Measurements from ENCODE around the gene RPAP3. TPM values are rescaled to one million over a fixed set of nuclear protein-coding genes. Genes with fewer than 3 reads are reported as not detected.
A peak's percentile ranks its signal among the peaks of the same experiment; 100 is the strongest.

The RPAP3 gene
- total and polyA plus RNA-seq, 9 of the 15 experiments (the other 6 are each of a cell fraction or from before 2014, with no cell fraction given): 40.0 to 92.1 (median 54.1) TPM

GRCh38 chr12:47614521-47614920, 91.3 kb downstream of the RPAP3 start:
- DNase-seq (ENCODE audit: extremely low read depth in 1 of 4, low spot score in 3 of 4): no peak
- no peak for ATAC-seq
- H4K20me1 ChIP-seq (replicated peaks; ENCODE audit: control insufficient read depth, insufficient read depth, low read length): no peaks in the 10 kb centered on the region
- peaks cover 3% of the 10 kb centered on the region for H3K9me3 ChIP-seq (replicated peaks; ENCODE audit: control insufficient read depth, insufficient read depth, low read depth, low read length)
- no TSS peak for BruUV-seq (replicated peaks)
- H3K9ac ChIP-seq (ENCODE audit: insufficient read depth in 1 of 2, low read depth in 2 of 2, low read length in 2 of 2): no peak overlapping the region
- no peak overlapping the region for H3K27ac ChIP-seq (ENCODE audit: extremely low read depth, low read depth, low read length)
- H3K4me2 ChIP-seq (ENCODE audit: insufficient read depth, low read length): no peak overlapping the region
- 36% methylated on average over 2 of the region's 2 CpGs for WGBS (ENCODE audit: insufficient coverage, low coverage, missing lambda C conversion rate)
- TF ChIP-seq, protein P1, sequence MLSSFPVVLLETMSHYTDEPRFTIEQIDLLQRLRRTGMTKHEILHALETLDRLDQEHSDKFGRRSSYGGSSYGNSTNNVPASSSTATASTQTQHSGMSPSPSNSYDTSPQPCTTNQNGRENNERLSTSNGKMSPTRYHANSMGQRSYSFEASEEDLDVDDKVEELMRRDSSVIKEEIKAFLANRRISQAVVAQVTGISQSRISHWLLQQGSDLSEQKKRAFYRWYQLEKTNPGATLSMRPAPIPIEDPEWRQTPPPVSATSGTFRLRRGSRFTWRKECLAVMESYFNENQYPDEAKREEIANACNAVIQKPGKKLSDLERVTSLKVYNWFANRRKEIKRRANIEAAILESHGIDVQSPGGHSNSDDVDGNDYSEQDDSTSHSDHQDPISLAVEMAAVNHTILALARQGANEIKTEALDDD (IDR thresholded peaks at IDR 0.05): no peak
- no peak for TF ChIP-seq U2AF1 (optimal IDR thresholded peaks at IDR 0.05; ENCODE audit: low read depth, low read length)
- ChIA-PET CTCF (ENCODE audit: low intra/inter-chr PET ratio) (no interaction called here), POLR2A (no interaction called here)
- FAIRE-seq: no peak
- no peaks in the 10 kb centered on the region for H3K27me3 ChIP-seq (ENCODE audit: control insufficient read depth in 2 of 2, insufficient read depth in 2 of 2, low read length in 2 of 2)
- in situ Hi-C loops (cut with MboI): no loop called here
- no peaks in the 10 kb centered on the region for H3K9me1 ChIP-seq (ENCODE audit: control insufficient read depth, insufficient read depth, low read length)
- H3K36me3 ChIP-seq (ENCODE audit: control insufficient read depth, insufficient read depth, low read length): no peaks in the 10 kb centered on the region; the same call in 1 of the 3 replicates
- intact Hi-C loops (cut with micrococcal nuclease): no loop called here
- H2AFZ ChIP-seq (ENCODE audit: low read depth, low read length): no peak overlapping the region
- H3K4me1 ChIP-seq (replicated peaks in 1 of 2; ENCODE audit: control insufficient read depth in 2 of 2, insufficient read depth in 2 of 2, low read length in 2 of 2): peaks cover 0 to 9% of the 10 kb centered on the region in 2 experiments; a peak in 2 of 5 replicates
- no peak overlapping the region for H3K4me3 ChIP-seq
- no peaks in the 10 kb centered on the region for H3K79me2 ChIP-seq (ENCODE audit: control insufficient read depth, insufficient read depth, low read length)

DNA sequence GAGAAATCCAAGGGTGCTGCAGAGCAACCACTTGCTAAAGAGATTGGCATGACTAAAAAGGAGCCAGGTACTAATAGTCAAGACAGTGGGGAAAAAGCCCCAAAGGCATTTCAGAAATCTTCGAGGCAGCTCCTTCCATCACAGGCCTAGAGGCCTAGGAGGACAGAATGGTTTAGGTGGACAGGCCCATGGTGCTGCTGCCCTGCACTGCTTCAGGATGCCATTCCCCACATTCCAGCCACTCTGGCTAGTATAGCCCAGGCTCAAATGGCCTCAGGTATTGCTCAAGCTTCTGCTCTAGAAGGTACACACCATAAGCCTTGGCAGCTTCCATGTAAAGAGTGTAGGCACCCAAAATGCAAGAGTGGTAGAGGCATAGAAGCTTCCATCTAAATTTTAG, 92.9 kb downstream of the RPAP3 start:
- CTCF ChIA-PET (ENCODE audit: low intra/inter-chr PET ratio): no interaction called here
- no peaks in the 10 kb centered on the region for H3K9me1 ChIP-seq (ENCODE audit: control insufficient read depth, insufficient read depth, low read length)
- no peak overlapping the region for H3K27ac ChIP-seq (ENCODE audit: extremely low read depth, low read depth, low read length)
- H4K20me1 ChIP-seq (replicated peaks; ENCODE audit: control insufficient read depth, insufficient read depth, low read length): no peaks in the 10 kb centered on the region
- H2AFZ ChIP-seq (ENCODE audit: low read depth, low read length): no peak overlapping the region
- H3K79me2 ChIP-seq (ENCODE audit: control insufficient read depth, insufficient read depth, low read length): no peaks in the 10 kb centered on the region
- H3K4me3 ChIP-seq: no peak overlapping the region
- no peak overlapping the region for H3K4me2 ChIP-seq (ENCODE audit: insufficient read depth, low read length)
- DNase-seq (ENCODE audit: extremely low read depth in 1 of 4, low spot score in 3 of 4): peak in 1 of 4 experiments; percentile 14
- H3K4me1 ChIP-seq (replicated peaks in 1 of 2; ENCODE audit: control insufficient read depth in 2 of 2, insufficient read depth in 2 of 2, low read length in 2 of 2): peaks cover 0 to 9% of the 10 kb centered on the region in 2 experiments; a peak in 2 of 5 replicates
- intact Hi-C loops (cut with micrococcal nuclease): no loop called here
- no TSS peak for BruUV-seq (replicated peaks)
- no peak for ATAC-seq
- FAIRE-seq: no peak
- H3K9me3 ChIP-seq (replicated peaks; ENCODE audit: control insufficient read depth, insufficient read depth, low read depth, low read length): peaks cover 3% of the 10 kb centered on the region
- POLR2A ChIA-PET: interaction anchor here (1.4 kb wide), 1 partner anchor 9 kb away, joined by 4 read pairs; no protein-coding TSS in a partner anchor
- WGBS (ENCODE audit: insufficient coverage, low coverage, missing lambda C conversion rate): 18% methylated on average over 1 of the region's 1 CpG
- H3K36me3 ChIP-seq (ENCODE audit: control insufficient read depth, insufficient read depth, low read length): no peaks in the 10 kb centered on the region
- no peak overlapping the region for H3K9ac ChIP-seq (ENCODE audit: insufficient read depth in 1 of 2, low read depth in 2 of 2, low read length in 2 of 2)
- in situ Hi-C loops (cut with MboI): no loop called here
- H3K27me3 ChIP-seq (ENCODE audit: control insufficient read depth in 2 of 2, insufficient read depth in 2 of 2, low read length in 2 of 2): no peaks in the 10 kb centered on the region
- no peak for TF ChIP-seq IFI16 (CRISPR knock-in tag; IDR thresholded peaks at IDR 0.05)
- no peak for TF ChIP-seq PRPF4 (IDR thresholded peaks at IDR 0.05; ENCODE audit: insufficient read depth, low read depth, low read length, poor library complexity, severe bottlenecking)
- TF ChIP-seq ELF4 (CRISPR knock-in tag; IDR thresholded peaks at IDR 0.05): no peak
- no peak for TF ChIP-seq TRIM24 (IDR thresholded peaks at IDR 0.05)
- TF ChIP-seq HIVEP1 (CRISPR knock-in tag; IDR thresholded peaks at IDR 0.05): no peak
- TF ChIP-seq MXI1 (IDR thresholded peaks at IDR 0.05; ENCODE audit: low read depth, low read length): no peak
- TF ChIP-seq CBX3 (IDR thresholded peaks at IDR 0.05; ENCODE audit: borderline replicate concordance in 1 of 2, low read length in 2 of 2): peak in 1 of 2 experiments; percentile 79; a peak in 2 of 3 replicates
- peak; percentile 95 for TF ChIP-seq ZFP36 (IDR thresholded peaks at IDR 0.05; ENCODE audit: low read depth, low read length, partially characterized antibody)
- no peak for TF ChIP-seq MCM3 (IDR thresholded peaks at IDR 0.05)
- no peak for TF ChIP-seq ZNF140 (CRISPR knock-in tag; IDR thresholded peaks at IDR 0.05)
- TF ChIP-seq HDAC6 (IDR thresholded peaks at IDR 0.05; ENCODE audit: low read depth, low read length): no peak
- TF ChIP-seq, protein P2, sequence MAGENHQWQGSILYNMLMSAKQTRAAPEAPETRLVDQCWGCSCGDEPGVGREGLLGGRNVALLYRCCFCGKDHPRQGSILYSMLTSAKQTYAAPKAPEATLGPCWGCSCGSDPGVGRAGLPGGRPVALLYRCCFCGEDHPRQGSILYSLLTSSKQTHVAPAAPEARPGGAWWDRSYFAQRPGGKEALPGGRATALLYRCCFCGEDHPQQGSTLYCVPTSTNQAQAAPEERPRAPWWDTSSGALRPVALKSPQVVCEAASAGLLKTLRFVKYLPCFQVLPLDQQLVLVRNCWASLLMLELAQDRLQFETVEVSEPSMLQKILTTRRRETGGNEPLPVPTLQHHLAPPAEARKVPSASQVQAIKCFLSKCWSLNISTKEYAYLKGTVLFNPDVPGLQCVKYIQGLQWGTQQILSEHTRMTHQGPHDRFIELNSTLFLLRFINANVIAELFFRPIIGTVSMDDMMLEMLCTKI (IDR thresholded peaks at IDR 0.05; ENCODE audit: partially characterized antibody): no peak

Data from K562 (cell line).